Measurements from ENCODE around the gene KLHDC8B.

- TF ChIP-seq CREB1 (IDR thresholded peaks at IDR 0.05; ENCODE audit: low read depth) (no peak), NFYB (IDR thresholded peaks at IDR 0.05; ENCODE audit: insufficient read depth, low read depth, low read length) (no peak), CBFB (IDR thresholded peaks at IDR 0.05; ENCODE audit: low read depth) (no peak), MEF2A (IDR thresholded peaks at IDR 0.05; ENCODE audit: insufficient read depth, low read depth, low read length) (no peak), RAD51 (IDR thresholded peaks at IDR 0.05) (no peak), SMC3 (IDR thresholded peaks at IDR 0.05; ENCODE audit: borderline replicate concordance, low read length) (no peak), ZSCAN29 (IDR thresholded peaks at IDR 0.05) (no peak), STAT3 (IDR thresholded peaks at IDR 0.05; ENCODE audit: low read depth, low read length) (no peak), JUND (IDR thresholded peaks at IDR 0.05; ENCODE audit: low read depth, low read length) (no peak), CTCF (IDR thresholded peaks at IDR 0.05 in 2 of 3, conservative IDR thresholded peaks at IDR 0.05 in 1 of 3; ENCODE audit: control insufficient read depth in 2 of 3, extremely low read depth in 1 of 3, insufficient read depth in 1 of 3, low read depth in 3 of 3, low read length in 3 of 3) (no peak), ZNF24 (IDR thresholded peaks at IDR 0.05) (no peak)
Observed at GRCh38 chr3:49157289-49157688, 14.1 kb upstream of the KLHDC8B start.

Data from GM12878 (cell line).